Measurements from ENCODE around the gene RAMACL.
"Not testable (repeated sequence)": the region's sequence is repeated elsewhere in the genome, so short reads cannot be mapped to it uniquely, and the experiment has no call there.

The RAMACL gene

DNA sequence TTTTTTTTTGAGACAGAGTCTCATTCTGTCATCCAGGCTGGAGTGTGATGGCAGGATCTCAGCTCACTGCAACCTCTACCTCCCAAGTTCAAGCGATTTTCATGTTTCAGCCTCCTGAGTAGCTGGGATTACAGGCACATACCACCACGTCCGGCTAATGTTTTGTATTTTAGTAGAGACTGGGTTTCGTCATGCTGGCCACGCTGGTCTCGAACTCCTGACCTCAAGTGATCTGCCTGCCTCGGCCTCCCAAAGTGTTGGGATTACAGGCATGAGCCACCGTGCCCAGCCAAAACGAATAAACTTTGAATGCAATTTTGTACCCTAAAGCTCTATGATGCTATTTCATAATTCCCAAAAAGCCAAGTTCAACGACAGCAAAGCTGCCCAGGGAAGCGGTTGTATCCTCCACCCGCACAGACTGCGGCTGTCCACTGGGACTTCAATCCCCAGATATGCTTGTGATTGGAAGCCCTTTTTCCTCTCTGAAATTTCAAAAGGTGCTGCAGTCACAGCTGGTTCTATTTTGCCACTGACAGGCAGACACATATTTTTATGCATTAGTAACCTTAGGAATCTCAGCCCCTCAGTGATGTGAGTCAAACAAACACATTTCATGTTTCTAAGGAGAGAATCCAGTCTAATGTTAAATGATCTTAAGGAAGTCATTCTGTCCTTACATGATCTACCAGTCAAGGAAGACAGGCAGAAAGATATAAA, 8.7 kb upstream of the RAMACL start:
- DNase-seq: no peak

DNA sequence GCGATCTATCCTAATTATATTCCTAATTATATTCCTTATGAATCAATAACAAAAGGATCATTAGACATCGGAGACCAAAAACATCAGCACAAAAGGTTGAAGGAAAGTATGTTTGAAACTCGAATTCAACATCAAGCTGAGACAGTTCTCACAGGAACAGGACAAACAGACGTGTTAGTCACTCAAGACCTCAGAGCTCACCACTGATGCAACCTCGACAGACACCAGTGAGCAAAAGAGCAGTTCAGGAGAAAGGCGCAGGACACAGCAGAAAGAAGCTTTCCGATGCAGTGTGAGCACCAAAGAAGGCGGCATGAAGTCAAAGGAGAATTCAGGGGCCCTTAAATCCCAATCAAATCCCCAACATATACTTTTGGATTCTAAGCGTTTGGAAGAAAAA, 6.3 kb upstream of the RAMACL start:
- no peak for DNase-seq

DNA sequence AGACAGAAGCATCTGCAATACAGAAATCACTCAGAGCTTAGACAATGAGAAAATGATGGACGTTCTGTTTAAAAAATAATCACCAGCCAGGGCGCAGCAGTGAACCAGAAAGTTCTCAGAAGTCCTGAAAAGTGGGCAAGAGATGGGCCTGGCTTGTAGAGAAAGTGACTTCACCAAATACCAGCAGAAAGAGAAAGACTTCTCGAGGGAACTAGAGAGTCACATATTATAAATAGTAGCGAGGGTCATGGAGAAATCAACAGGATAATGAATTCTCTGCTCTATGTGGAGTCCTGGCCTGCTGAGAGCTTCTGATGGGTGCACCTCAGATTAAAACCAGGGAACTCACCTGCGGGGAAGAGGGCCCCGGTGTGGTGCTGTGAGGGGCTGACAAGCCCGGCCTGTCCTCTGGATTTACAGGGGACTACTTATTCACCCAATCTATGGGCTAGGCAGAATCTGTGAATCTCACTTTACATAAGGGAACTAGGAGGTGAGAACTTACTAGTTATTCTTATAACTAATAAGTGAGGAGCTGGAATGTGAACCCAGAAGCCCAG, 5.6 kb upstream of the RAMACL start:
- DNase-seq: no peak

DNA sequence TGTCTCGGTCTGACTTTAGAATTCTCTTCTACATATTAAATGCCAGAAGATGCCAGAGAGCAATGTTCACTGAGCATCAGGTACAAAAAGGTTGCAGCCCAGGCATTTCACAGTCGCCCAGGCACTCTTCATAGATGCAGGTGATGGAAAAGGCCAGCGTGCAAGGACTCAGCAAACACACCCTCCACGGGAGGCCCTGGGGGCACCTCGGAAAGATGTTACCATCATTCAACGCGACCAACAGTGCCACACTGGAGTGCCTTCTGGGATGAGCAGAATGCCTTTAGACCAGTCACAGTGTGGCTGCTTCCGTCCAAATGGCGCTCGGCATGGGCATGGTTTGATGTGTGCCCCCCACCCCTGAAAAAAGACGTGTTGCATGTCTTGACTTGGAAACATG, 4.5 kb upstream of the RAMACL start:
- DNase-seq: no peak

DNA sequence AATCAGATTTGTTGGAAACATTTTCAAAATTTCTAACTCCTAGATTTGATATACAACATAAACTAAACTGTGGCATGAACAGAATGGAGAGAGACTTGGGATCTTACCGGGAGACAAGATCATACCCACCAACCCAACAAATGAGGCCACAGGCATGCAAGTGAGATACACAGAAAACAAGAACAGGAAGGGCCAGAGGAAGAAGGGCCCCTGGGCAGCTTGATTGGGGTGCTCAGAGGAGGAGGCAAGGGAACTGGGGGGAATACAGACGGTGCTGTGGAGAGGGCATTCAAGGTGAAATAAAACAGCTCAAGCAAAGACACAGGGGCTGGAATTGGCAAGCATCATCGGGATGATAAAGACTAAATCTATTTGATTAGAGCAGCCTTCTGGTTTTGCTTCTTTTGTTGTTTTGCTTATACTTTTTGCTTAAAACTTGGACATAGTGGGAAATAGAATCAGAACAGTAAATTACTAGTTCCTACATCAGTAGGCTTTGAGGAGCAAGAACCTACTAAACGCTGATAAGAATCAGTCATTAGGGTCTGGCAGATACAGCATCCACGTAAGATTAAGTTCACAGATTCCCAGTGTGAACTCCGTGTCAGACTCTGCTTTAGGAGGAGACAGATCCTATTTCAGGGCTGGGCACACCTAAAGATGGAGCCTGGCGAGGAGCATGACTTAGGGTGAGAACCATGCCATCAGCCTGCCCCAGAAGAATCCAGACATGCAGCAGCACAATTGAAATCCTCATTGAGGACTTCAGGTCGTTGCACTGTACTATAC, 3.5 kb upstream of the RAMACL start:
- no peak for DNase-seq

DNA sequence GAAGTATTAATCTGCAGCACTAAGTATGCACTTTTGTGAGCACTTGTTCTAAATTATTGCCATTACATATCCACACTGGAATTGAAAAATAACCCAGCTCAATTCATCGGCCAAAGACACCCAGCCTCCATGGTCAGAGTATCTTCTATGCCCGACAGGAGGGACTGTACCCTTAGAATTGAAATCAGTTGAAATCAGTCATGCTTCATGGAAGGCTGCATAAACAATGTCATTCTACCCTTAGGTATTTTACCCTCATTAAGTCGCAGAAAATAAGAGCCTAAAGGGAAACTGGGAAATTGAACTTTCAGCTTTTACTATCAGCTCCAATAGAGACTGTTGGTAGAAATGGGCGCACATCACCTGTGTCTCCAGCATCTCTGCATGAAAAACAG, 2.9 kb upstream of the RAMACL start:
- no peak for DNase-seq

DNA sequence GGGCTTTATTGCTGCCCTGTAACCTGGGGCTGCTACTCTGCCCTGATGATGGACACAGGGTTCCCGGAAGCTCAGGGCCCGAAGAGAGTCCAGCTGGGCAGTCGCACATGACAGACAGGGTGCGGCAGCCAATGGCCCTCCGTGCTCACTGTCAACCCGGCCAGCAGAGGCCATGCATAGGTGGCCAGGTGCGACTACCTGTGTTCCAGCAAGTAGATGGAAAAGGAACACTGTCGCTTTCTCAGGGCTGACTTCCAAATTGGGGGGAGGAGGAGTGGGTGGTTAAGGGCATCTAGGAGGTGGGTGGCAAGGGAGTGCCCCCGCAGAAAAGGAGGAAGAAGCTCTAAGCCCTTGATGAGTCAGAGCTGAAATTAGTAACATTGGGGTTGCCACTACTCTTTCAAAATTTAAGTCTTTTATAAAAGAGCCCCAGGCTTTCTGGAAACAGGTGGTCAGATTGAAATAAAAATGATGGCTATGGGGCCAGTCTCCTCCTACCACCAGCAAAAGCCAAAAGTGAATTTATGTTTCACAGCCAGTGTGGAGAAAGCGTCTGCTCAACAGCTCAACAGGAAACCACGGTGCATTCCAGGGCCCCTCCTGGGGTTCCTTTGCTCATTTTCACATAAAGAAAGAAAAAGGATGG, 2.3 kb upstream of the RAMACL start:
- DNase-seq: no peak

DNA sequence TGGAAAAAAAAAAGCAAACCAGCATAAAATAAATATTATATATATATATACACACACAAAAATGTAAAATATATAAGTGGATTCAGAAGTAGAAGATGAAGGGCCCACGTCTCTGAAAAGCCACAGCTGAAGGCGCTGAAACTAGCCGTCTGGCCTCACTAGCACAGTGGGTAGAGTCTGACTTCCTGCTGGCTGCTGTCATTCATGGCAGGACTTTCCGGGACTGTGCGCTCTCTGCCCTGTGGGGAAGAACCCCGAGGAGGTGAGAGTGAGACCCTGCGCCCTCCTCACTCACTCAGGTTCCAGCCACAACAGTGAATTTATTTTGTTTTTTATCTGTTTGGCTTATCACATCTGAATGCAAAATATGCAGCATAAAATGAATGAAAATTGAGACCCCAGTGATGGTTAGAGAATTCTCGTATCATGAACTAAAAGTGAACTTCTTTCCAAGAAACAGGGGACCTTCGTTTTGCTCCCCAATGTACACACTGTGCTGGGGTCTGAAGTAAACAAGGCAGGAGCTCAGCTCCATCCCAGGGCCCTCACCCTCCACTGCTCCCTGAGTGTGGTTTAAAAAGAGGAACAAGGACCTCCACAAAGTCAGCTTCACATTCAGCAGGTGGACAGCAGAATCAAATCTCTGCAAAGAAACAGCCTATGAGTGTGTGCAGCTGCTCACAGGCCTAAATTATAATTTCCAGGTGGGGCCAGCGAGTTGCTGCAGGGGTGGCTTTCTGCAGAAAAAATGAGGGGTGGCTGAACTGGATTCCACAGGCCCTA, 1.3 kb upstream of the RAMACL start:
- DNase-seq: no peak

DNA sequence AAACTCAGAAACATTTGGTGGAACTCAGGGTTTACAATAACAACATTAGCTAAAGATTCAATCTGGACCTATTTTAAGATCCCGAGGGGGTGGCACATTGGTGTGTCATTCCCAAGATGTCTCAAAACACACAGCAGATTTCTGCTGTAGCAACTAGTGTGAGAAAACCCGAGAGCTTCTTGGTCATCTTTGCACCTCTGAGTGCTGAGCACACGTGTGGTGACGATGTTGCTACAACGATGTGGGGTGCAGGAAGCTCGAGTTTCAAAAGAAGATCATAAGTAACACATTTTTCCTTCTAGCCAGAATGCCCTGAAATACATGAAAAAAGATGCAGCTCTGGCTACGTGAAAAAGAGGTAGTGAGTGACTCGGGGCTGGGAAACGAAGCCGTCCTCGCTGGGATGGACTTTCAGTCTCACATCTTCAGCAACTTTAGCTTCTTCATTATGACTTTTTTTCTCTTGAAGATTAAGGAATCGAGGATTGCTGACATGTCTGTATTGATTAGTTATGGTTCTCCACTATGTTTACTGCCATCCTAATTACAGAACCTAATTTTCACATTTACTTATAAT, 1.5 kb downstream of the RAMACL start:
- DNase-seq: no peak

DNA sequence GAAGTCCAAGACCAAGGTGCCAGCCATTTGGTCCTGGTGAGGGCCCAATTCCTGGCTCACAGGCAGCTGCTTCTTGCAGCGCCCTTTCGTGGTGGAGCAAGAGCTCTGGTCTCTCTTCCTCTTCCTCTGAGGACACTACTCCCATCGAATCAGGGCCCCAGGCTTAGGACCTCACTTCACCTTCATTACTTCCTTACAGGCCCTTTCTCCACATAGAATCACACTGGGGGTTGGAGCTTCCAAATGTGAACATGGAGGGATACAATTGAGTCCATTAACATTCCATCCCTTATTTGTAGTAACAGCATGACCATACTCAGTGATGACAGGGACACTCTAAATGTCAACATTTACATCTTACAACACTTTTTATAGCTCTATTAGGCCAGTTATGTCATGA, 2.3 kb downstream of the RAMACL start:
- no peak for DNase-seq

DNA sequence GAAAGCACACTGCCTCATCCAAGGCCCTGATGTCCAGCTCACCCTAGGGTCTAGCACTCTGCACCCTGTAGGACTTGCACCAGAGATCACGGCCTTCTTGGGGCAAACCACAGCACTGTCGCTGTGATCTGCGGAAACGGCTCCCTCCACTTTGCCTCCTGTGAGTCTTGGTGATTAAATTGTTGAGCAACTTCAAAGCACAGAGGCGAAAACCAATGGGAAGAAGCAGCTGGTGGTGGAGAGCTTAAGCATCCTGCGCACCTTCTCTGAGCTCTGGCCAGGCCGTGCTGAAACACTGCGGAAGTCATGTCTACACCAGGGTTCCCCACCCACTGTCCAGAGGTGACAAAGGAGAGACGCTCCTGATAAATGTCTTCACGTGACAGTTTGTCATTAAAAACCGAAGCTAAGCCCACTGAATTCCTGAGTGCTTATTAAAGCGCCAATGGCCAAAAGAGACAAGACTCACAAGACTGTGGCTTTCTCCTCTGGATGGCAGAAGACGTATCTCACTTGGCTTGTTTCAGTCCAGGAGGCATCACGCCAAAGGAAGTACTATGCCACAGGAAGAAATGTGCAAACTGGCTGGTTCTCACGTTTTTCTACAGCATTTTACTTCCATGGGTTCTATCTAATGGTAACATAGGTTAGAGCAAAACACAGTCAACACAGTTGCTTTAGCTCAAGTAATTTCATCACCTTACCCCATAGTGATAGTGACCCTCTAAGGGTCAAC, 3.1 kb downstream of the RAMACL start:
- no peak for DNase-seq

DNA sequence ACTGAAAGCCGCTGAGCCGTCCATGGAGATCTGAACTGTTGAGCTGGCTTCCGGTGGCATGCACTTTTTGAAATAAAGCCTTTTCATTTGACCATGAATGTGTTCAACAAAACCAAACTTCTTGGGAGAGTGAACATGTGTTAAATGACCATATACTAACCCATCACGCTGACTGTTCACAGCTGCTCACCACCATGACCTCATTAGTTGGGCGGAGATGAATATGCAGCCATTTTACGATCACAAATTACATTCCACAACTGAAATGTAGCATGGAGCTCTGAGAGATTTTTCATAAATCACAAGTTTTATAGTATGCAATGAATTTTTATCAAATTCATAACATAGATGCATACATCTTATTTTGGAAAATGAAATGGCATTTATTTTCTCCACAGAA, 4.2 kb downstream of the RAMACL start:
- no peak for DNase-seq

DNA sequence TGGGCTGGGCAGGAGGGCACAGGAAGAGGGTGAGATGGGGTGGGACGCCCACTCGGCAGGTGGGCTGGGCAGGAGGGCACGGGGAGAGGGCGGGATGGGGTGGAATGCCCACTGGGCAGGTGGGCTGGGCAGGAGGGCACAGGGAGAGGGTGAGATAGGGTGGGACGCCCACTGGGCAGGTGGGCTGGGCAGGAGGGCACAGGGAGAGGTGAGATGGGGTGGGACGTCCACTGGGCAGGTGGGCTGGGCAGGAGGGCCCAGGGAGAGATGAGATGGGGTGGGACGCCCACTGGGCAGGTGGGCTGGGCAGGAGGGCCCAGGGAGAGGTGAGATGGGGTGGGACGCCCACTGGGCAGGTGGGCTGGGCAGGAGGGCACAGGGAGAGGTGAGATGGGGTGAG, 4.7 kb downstream of the RAMACL start:
- DNase-seq: not testable (repeated sequence)

DNA sequence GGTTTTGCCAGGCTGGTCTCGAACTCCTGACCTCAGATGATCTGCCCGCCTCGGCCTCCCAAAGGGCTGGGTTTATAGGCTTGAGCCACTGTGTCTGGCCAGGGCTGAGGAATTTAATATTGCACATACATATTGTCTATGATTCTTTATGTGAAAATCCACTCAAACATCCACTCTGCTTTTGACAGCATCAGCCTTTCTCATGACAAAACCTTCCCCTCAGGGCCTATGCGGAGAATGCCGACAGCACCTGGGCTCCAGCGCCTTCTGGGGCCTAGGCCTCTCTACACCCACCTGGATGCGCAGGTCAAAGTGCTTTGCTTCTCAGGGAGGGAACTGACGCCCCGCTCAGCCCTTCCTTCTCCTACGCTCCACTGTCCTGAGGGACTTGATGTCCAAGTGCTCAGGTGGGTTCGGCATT, 5.4 kb downstream of the RAMACL start:
- no peak for DNase-seq

DNA sequence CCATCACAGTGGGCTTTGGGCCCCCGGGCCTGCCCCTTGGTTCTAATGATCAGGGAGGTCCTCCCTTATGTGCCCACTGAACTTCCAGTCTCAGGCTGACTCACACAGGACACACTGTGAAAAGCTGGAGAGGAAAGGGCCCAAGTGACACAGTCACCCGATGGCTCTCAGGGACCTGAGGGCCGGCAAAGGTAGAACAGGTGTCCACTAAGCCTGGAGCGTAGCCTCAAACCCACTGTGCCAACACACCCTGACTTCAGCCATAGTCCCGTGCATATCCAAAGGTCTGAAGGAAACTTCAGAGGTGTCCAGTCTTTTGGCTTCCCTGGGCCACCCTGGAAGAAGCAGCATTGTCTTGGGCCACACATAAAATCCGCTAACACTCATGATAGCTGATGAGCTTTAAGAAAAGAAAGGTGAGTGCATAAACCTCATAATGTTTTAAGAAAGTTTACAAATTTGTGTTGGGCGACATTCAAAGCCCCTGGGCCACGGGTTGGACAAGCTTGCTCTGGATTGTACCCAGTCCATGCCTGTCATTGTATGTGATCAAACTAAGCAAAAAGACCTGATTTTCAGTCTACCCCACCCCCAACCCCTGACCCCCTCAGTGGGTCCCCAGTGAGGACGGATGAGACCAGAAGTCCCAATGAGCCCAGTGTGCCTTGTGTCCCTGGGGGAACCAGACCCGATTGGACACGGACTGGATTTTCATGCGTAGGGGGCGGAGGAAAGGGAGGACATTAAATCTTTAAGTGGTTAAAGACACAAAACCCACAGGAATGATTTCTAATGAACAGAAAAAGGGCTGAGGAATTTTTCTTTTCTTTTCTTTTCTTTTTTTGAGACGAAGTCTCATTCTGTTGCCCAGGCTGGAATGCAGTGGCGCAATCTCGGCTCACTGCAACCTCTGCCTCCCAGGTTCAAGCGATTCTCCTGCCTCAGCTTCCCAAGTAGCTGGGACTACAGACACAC, 6.1 kb downstream of the RAMACL start:
- no peak for DNase-seq

DNA sequence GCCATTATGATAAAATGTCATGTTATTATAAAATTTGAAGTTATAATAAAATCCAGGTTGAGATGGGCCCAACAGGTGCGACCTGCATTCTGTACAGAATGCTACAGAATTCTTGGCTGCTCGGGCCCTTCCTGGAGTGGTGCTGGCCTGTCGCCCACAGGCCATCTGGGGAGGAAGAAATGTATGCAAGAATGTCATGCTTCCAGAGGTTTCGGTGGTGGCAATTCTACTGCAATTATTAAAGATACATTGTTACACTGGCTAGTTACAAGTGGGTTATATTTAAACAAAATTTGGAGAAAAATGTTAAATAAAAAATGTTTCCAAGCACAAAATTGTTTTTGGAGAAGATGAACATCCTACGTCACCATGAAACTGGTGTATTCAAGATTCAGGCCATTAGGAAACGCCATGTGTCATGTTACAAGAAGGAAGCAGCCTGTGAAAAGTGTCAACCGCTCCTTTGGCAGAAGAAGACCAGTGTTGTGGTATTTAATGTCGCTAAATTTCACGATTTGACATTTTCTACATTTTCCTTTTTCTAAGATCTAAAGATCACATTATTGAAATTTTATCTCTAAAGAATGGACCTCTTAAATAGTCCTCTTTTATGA, 7.1 kb downstream of the RAMACL start:
- peak; percentile 5 for DNase-seq

DNA sequence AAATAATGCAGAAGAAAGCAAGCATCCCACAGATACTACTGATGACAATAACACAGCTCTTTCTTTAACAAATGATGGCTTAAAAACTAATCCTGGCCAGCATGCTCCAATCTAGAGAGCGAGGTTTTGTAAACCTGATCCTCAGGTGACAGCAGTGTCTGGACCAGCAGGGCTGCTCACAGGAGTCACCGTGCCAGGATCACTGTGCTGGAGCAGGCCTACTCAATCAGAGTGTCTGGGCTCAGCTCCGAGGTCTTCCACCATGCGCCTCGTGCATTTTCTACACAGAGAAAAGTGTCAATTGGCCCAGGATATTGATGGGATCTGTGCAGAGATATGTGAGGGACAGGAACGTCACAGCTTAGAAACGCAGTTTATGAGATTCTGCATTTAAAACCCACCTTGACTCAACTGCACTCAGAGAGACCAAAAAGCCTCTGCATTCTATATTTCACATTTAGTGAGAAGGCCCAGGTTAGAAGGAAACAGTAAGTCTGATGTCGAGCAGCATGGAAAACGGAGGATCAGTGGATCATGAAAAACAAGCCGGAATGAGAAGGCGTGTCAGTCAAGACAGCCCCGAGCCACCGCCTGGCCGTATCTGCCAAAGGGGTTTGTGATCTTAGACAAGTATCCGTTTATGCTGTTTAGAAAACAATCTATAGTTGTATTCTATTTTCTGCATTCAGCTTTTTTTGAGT, 7.8 kb downstream of the RAMACL start:
- no peak for DNase-seq

DNA sequence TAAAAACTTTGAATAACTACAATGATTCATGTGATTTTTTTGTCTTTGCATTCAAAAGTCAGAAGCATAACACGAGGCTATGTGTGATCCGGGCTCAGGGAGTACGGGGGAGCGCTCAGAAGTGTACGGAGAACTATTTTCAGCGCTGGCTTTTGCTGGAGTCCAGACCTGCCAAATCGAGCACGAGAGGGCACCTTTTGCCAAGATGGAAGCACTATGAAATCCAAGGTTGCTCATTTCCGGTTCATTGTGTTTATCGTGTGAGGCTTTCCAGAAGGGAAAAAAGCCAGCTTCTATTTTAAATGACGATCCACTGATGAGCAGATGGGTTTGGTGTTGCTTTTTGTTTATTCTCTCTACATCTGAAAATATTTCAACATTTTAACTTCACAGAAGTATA, 11.3 kb downstream of the RAMACL start:
- DNase-seq: no peak

DNA sequence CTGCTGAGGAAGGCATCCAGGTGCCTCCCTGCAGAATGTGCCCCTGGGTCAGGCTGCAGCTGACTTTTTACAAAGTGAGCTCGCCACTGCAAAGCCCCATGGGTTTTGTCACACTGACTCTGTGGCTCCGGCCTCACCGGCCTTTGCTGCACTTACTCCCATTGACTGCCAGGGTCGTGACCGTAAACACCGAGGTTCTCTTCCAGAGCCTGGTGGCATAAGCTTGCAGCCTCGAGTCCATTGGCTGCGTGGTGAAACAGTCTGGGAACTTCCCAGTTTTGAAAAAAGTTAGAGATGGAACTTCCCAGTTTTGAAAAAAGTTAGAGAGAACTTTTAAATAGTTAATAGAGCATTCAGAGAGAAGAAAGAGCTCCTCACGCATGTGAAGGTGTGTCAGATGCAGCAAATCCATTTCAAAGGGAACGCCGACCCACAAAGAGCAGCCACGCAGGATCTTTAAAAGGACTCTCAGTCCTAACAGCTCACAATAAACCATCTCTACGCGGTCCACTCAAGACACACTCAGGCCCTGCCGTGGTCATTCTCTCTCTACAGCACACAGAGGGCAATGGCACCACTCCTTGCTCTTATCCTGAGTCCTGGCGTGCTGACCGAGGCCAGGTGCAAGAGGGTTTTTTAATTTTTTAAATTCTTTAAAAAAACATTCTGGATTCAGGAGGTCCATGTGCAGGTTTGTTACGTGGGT, 12.8 kb downstream of the RAMACL start:
- DNase-seq: no peak
